Transverse colon (tissue), 4 donors: ENCODE measurements around the gene ZNF385D.

Source experiments
- EP300 ChIP-seq: sonication (generic); formaldehyde crosslinking; IDR thresholded peaks from one replicate; pipeline ENCODE4 v1.6.1; 2017; ENCODE audit warnings: antibody characterized with exemption, low read depth
- POLR2A ChIP-seq: fragments of 450-650 bp; IDR thresholded peaks from one replicate; pipeline ENCODE4 v1.6.1; 2016; ENCODE audit warnings: antibody characterized with exemption, mild to moderate bottlenecking, moderate library complexity
- POLR2AphosphoS5 ChIP-seq, 3 donors: sonication (generic); formaldehyde crosslinking; IDR thresholded peaks; one replicate each; pipeline ENCODE4 v1.6.1; 2016; ENCODE audit warnings: antibody characterized with exemption in 3 of 3
- TF ChIP-seq, protein P1 (sequence below), 5 experiments: fragments of 200-600 bp in 3 of 5; fragments of 450-650 bp in 2 of 5; sonication (generic) in 3 of 5; IDR thresholded peaks; 1 replicate in 2 of 5; 2 replicates in 3 of 5; pipeline ENCODE4 v1.5.1; 2016 to 2017; ENCODE audit warnings: antibody characterized with exemption in 5 of 5, inconsistent platforms in 3 of 5, mild to moderate bottlenecking in 2 of 5, moderate library complexity in 1 of 5

DNA sequence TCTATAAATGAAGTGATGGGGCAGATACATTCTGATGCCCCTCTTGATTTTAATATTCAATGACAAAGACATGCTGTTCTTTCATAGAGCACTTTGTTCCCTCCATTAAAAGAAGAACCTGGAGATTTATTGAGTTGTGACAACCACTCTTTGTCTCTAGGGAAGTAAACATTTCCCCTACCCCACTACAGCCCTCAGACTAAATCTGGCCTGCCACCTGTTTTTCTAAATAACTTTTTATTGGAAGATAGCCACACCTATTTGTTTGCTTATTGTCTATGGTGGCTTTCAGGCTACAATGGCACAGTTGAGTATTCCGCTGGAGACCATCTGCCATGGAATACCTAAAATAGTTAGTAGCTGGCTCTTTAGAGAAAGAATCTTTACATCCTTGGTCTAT lies 41.2 kb upstream of the ZNF385D start:
- TF ChIP-seq, protein P1, sequence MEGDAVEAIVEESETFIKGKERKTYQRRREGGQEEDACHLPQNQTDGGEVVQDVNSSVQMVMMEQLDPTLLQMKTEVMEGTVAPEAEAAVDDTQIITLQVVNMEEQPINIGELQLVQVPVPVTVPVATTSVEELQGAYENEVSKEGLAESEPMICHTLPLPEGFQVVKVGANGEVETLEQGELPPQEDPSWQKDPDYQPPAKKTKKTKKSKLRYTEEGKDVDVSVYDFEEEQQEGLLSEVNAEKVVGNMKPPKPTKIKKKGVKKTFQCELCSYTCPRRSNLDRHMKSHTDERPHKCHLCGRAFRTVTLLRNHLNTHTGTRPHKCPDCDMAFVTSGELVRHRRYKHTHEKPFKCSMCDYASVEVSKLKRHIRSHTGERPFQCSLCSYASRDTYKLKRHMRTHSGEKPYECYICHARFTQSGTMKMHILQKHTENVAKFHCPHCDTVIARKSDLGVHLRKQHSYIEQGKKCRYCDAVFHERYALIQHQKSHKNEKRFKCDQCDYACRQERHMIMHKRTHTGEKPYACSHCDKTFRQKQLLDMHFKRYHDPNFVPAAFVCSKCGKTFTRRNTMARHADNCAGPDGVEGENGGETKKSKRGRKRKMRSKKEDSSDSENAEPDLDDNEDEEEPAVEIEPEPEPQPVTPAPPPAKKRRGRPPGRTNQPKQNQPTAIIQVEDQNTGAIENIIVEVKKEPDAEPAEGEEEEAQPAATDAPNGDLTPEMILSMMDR (IDR thresholded peaks at IDR 0.05) = no peak
- TF ChIP-seq EP300 (no peak), POLR2A (no peak), POLR2AphosphoS5 (IDR thresholded peaks at IDR 0.05) (no peak)
